GM18873 (cell line): ENCODE measurements around the gene ALG6.
"Not testable (repeated sequence)": the region's sequence is repeated elsewhere in the genome, so short reads cannot be mapped to it uniquely, and the experiment has no call there.

Source experiments
- ATAC-seq: cut with Tn5 transposase; IDR thresholded peaks from one replicate; pipeline ENCODE4 v1.9.1; 2021; ENCODE audit warnings: mild to moderate bottlenecking, moderate library complexity, moderate number of reproducible peaks; ENCODE audit not compliant: unreplicated experiment, low FRiP score

ALG6 gene

GRCh38 chr1:63407002-63407401 lies 39.6 kb downstream of the ALG6 start:
- ATAC-seq: no peak

DNA sequence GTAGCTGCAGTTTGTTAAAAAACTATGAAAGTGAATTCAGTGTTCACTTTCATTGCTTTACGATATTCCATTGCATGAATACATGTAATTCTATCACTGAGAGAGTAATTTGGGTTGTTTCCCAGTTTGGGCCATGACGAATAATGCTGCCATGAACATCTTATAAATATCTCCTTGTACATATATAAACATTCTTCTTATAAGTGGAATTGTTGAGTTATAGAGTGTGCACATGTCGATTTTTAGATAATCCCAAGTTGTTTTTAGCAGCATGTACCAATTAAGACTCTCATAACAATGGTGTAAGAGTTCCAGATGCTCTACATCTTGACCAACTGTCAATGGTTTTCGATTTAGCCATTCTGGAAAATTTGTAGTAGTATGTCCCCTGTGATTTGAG lies 40.9 kb downstream of the ALG6 start:
- ATAC-seq: no peak

DNA sequence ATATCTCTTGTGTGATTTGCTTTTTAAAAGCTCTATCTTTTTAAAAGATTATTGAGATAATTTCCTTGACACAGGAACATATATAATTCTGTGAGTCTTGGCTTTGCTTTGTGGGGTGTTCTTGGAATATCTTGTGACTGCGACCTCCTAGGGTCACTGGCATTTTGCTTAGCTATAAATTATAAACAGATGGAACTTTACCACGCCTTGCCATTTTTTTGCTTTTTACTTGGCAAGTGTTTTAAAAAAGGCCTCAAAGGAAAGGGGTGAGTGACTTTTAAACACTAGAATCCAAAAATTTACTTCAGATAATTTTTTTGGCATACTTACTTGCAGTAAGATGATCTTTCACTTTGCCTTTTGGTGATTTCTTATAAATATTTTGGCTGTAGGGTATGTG lies 43.6 kb downstream of the ALG6 start:
- no peak for ATAC-seq

GRCh38 chr1:63413394-63413793 lies 46.0 kb downstream of the ALG6 start:
- no peak for ATAC-seq

- ATAC-seq: no peak
Measured at GRCh38 chr1:63414691-63415365, 47.4 kb downstream of the ALG6 start.

GRCh38 chr1:63418101-63418500 lies 50.7 kb downstream of the ALG6 start:
- ATAC-seq: no peak

DNA sequence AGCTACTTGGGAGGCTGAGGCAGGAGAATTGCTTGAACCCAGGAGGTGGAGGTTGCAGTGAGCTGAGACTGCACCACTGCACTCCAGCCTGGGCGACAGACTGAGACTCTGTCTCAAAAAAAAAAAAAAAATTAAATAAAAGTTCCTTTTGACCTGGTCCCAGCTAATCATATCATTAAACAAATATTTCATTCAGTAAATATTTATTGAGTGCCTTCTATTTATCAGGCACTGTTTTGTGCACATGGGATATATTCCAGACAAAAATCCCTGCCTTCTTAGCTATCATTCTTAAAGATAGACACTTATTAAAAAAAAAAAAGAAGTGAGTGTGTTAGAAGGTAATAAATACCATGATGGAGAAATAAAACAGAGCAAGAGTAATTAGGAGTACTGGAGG lies 53.3 kb downstream of the ALG6 start:
- not testable (repeated sequence) for ATAC-seq

DNA sequence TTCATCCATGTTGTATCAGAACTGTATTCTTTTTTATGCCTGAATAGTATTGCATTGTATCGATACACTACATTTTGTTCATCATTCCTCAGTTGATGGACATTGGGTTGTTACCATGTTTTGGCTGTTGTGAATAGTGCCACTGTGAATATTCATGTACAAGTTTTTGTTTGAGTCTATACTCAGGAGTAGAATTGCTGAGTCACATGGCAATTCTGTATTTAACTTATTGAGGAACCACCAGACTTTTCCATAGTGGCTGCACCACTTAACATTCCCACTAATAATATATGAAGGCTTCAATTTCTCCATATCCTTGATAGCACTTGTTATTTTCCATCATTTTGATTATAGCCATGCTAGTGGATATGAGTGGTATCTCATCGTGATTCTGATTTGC lies 56.2 kb downstream of the ALG6 start:
- ATAC-seq: no peak

DNA sequence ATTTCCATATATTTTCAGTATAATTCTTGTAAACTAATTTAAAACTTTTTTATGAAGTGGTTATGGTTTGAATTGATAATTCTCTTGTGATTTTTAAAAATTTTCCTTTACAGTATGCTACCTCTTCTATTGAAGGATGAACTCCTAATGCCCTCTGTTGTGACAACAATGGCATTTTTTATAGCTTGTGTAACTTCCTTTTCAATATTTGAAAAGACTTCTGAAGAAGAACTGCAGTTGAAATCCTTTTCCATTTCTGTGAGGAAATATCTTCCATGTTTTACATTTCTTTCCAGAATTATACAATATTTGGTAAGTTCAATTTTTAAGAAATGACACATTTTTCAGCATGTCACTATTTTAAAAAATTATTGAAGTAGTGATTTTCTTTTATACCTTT lies 61.4 kb downstream of the ALG6 start:
- no peak for ATAC-seq

DNA sequence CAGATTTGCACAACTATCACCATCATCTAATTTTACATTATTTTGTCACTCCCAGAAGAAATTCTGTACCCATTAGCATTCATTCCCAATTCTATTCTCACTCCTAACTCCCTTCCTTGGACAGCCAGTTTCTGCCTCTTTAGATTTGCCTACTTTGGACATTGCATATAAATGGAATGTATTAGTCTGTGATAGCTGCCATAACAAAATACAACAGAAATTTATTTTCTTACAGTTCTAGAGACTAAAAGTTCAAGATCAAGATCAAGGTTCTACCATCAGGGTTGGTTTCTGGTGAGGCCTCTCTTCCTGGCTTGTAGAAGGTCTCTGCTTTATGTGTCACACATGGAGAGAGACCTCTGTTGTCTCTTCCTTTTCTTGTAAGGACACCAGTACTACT lies 61.9 kb downstream of the ALG6 start:
- no peak for ATAC-seq

DNA sequence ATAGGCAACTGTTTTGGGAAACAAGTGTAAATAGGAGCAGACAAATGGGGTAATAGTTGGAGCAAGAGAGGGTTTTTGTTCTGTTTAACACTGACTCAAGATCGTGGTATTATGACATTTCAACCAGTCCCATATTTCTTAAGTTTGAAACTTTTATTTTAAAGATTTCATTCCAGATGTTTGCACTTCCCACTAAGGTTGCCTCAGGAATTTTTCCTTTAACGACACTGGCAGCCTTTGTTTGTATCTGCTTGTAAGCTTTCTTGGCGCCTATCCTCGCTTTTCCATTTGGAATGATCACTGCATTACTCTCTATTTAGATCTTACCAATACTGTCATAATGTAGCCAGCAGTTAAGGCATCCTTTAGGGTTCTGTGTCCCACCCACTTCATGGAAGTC lies 67.7 kb downstream of the ALG6 start:
- ATAC-seq: no peak

DNA sequence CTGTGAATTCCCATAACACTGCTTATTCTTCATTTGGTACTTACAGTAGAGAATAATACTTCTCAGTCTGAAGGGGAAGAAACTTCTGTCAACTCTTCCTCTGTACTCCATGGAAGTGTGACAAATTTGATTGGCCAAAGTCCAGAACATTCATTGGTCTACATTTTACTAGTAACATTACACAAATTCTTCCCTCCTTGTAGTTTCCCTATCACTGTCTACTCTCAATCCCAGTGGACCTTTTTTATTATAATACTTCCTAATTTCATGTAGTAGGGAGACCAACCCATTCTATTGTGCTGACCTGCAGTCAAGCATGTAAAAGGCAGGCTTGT lies 74.7 kb downstream of the ALG6 start:
- ATAC-seq: no peak

DNA sequence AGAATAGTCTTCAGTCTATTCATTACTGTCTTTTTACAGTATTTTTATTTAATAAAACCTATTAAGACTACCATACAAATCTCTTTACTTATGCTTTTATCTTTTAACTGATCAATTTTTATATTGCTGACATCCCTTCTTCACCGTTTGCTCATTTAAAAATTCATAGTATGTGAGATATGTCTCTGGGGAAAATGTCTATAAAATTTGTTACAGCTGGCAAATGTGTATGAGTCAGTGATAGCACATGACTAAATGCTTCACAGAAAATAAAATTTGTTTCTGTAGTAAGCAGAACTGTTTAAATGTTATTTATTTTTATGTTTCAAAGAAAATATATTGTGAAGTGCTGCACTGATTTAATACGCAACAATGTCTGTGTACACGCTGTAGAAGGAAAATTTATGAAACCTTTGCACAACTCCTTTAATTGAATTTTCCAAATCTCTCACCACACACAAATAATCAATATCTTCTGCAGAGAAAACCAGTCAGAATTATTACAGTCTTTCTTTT lies 81.4 kb downstream of the ALG6 start:
- no peak for ATAC-seq

GRCh38 chr1:63450416-63450815 lies 83.0 kb downstream of the ALG6 start:
- ATAC-seq: no peak

DNA sequence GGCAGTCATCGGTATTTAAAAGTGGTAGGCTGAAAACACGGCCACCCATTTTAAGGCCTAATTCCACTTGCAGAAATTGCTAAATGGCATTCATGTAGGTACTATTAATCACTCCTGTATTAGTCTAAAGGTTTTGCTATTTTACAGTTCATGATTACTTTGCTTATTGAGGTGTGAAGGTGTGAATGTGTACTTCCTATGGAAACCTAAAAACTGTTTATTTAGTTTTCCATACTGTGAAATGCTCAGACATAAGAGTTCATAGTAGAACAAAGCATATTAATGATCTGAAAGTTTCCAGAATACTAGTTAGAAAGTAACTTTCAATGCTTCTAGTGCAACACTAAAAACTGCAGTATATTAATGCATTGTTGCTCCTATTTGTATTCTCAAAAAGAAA lies 85.8 kb downstream of the ALG6 start:
- ATAC-seq: no peak

GRCh38 chr1:63454269-63454668 lies 86.8 kb downstream of the ALG6 start:
- ATAC-seq: no peak

- ATAC-seq: no peak
Measured at GRCh38 chr1:63458750-63459149, 91.3 kb downstream of the ALG6 start.

DNA sequence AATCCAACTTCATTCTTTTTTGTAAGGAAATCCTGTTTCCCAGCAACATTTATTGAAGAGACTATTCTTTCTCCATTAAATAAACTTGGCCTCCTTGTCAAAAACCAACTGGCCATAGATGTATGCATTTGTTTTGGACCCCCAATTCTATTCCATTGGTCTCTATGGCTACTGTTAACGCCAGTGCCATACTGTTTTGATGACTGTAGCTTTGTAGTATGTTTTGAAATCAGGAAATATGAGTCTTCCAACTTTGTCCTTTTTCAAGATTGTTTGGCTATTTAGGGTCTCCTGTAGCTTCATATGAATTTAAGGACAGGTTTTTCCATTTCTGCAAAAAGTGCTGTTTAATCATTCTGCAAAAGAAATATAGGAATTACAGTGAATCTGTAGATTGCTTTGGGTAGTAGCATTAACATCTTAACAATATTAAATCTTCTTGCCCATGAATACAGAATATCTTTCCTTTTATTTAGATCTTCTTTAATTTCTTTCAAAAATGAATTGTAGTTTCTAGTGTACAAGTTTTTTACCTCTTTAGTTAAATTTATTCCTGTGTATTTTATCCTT lies 94.3 kb downstream of the ALG6 start:
- no peak for ATAC-seq

GRCh38 chr1:63463248-63463647 lies 95.8 kb downstream of the ALG6 start:
- no peak for ATAC-seq

- ATAC-seq: no peak
Measured at GRCh38 chr1:63466181-63466580, 98.8 kb downstream of the ALG6 start.

GRCh38 chr1:63466759-63467158 lies 99.3 kb downstream of the ALG6 start:
- ATAC-seq: no peak

GRCh38 chr1:63468683-63469082 lies 101.3 kb downstream of the ALG6 start:
- not testable (repeated sequence) for ATAC-seq

DNA sequence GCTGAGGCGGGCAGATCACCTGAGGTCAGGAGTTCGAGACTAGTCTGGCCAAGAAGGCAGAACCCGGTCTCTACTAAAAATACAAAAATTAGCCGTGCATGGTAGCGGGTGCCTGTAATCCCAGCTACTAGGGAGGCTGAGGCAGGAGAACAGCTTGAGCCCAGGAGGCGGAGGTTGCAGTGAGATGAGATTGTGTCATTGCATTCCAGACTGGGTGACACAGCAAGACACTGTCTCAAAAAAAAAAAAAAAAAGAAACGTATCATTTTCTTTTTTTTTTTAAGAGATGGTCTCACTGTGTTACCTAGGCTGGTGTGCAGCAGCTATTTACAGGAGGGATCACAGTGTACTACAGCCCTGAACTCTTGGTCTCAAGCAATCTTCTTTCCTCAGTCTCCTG lies 108.3 kb downstream of the ALG6 start:
- no peak for ATAC-seq
